ENCODE data around the gene ASTN1.

ASTN1 gene

DNA sequence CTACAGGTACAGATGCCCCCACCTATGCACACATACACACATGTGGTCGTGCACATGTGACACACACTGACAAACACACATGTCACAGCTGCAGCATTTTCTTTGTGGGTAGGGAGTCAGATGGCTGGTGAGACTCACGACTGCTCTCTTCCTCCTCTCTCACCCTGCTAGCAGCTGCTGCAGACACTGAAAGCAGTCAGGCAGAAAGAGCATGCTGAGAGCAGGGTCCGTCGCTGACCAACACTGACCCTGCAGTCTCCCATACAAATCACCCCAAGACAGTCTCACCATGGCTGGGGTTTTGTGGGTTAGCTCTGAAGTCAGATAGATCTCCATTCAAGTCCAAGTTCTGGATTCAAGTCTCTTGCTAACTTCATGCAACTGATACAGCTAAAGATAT is 188.3 kb downstream of the ASTN1 start:
- Histone ChIP-seq H3K9me3 (ENCODE audit: control insufficient read depth in 1 of 2, low read length in 2 of 2) (no peaks in the 10 kb centered on the region), H3K27me3 (ENCODE audit: low read depth, low read length) (no peaks in the 10 kb centered on the region), H3K4me3 (ENCODE audit: low read depth in 1 of 2, low read length in 2 of 2) (no peak overlapping the region), H3K36me3 (ENCODE audit: control insufficient read depth in 1 of 2, insufficient read depth in 2 of 2, low read length in 2 of 2) (no peaks in the 10 kb centered on the region), H3K27ac (ENCODE audit: low read length) (no peak overlapping the region), H3K4me1 (ENCODE audit: control insufficient read depth in 1 of 2, insufficient read depth in 2 of 2, low read length in 2 of 2) (no peaks in the 10 kb centered on the region)

DNA sequence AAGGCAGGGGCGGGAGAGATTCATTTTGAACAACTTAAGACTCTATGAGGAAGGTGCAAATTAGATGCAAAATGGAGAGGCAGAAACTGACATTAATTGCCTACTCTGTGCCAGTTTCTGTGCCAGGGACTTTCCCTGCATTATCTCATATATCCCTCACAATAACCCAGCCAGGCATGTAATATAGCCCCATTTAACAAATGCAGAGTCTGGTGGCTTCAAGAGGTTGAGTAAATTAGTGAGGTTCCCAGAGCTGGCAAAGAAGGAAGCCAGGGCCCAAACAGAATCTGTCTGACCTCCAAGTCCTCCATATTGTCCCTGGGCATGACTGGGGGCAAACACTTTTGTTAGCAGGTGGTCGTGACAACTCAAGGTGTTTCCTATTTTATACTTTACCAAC is 199.8 kb downstream of the ASTN1 start:
- no peak overlapping the region for H3K4me3 ChIP-seq (ENCODE audit: low read depth in 1 of 2, low read length in 2 of 2)

DNA sequence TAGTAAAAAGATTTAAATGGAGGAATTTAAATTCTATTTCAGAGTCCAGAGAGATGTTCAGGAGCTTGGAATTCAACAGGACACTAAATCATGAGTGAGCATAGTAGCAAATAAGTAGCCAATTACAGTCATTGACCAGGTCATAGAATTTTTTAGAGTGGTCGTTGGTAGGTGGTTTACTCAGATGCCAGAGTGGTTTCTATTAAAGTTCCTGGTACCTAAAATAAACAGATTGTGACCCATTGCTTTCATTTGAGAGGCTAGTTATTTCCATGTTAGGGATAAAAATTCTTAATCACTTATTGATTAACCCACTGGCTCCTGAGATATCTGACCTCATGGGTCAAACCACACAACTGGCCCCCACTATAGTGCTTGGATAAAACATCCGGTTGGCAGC is 201.3 kb downstream of the ASTN1 start:
- H3K27ac ChIP-seq (ENCODE audit: low read length) = no peak overlapping the region

More for the DNA sequence above, 199.8 kb downstream of the ASTN1 start:
- Histone ChIP-seq H3K27me3 (ENCODE audit: low read depth, low read length) (no peaks in the 10 kb centered on the region), H3K36me3 (ENCODE audit: control insufficient read depth in 1 of 2, insufficient read depth in 2 of 2, low read length in 2 of 2) (no peaks in the 10 kb centered on the region), H3K4me1 (ENCODE audit: control insufficient read depth in 1 of 2, insufficient read depth in 2 of 2, low read length in 2 of 2) (no peaks in the 10 kb centered on the region), H3K9me3 (ENCODE audit: control insufficient read depth in 1 of 2, low read length in 2 of 2) (no peaks in the 10 kb centered on the region), H3K27ac (ENCODE audit: low read length) (no peak overlapping the region)

DNA sequence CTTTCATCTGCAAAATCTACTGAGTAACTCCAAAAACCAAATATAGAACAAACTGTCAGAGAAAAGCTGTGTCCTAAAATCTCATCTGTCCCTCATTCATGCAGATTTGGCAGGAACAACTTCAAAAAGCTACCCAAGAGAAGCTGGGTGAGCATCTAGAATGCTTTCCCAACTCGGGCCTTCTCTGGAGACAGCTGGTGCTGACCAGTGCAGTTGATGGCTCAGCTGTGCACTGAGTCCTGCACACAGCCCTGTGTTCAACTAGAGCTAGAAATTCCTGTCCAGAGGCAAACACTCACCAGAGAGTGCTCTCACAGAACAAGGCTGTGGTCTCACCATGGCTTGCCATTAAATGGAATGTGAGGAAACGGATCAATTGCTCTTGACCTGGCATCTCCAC is 202.8 kb downstream of the ASTN1 start:
- H3K9me3 ChIP-seq (ENCODE audit: control insufficient read depth in 1 of 2, low read length in 2 of 2) = no peaks in the 10 kb centered on the region
- H3K27me3 ChIP-seq (ENCODE audit: low read depth, low read length) = no peaks in the 10 kb centered on the region
- no peak overlapping the region for H3K4me3 ChIP-seq (ENCODE audit: low read depth in 1 of 2, low read length in 2 of 2)
- H3K27ac ChIP-seq (ENCODE audit: low read length) = no peak overlapping the region
- H3K36me3 ChIP-seq (ENCODE audit: control insufficient read depth in 1 of 2, insufficient read depth in 2 of 2, low read length in 2 of 2) = no peaks in the 10 kb centered on the region
- no peaks in the 10 kb centered on the region for H3K4me1 ChIP-seq (ENCODE audit: control insufficient read depth in 1 of 2, insufficient read depth in 2 of 2, low read length in 2 of 2)

More for the DNA sequence above, 201.3 kb downstream of the ASTN1 start:
- Histone ChIP-seq H3K4me1 (ENCODE audit: control insufficient read depth in 1 of 2, insufficient read depth in 2 of 2, low read length in 2 of 2) (no peaks in the 10 kb centered on the region), H3K4me3 (ENCODE audit: low read depth in 1 of 2, low read length in 2 of 2) (no peak overlapping the region), H3K9me3 (ENCODE audit: control insufficient read depth in 1 of 2, low read length in 2 of 2) (no peaks in the 10 kb centered on the region), H3K27me3 (ENCODE audit: low read depth, low read length) (no peaks in the 10 kb centered on the region), H3K36me3 (ENCODE audit: control insufficient read depth in 1 of 2, insufficient read depth in 2 of 2, low read length in 2 of 2) (no peaks in the 10 kb centered on the region)

DNA sequence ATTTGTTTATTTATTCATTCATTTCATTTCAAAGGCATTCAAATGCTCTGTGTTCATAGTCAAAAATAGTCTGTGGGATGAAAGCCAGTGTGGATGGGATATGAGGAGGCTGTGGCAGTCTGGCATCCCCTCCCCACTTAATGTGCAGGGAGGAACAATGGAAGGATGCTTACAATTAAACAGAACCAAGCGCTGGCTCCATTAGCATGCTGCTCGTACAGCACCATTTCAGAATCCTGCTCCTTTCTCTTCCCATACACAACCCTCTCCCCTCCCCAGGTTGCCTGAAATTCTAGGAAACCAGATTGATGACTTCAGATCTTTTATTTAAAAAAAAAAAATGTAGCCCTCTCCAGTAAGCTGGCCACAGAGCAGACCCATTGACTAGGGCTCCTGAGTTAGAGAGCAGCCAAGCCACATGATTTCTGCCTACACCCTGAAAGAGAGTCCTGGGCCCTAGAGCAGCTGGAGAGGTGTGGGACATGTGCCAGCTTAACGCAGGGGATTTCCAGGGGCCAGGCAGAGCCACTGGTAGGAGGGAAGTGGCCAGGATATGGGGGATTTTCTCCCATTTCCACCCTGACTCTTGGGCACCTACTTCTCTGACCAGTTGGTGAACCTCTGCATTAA is 205.2 kb downstream of the ASTN1 start:
- Histone ChIP-seq H3K4me3 (ENCODE audit: low read depth in 1 of 2, low read length in 2 of 2) (no peak overlapping the region), H3K36me3 (ENCODE audit: control insufficient read depth in 1 of 2, insufficient read depth in 2 of 2, low read length in 2 of 2) (no peaks in the 10 kb centered on the region), H3K27ac (ENCODE audit: low read length) (no peak overlapping the region), H3K9me3 (ENCODE audit: control insufficient read depth in 1 of 2, low read length in 2 of 2) (no peaks in the 10 kb centered on the region), H3K4me1 (ENCODE audit: control insufficient read depth in 1 of 2, insufficient read depth in 2 of 2, low read length in 2 of 2) (no peaks in the 10 kb centered on the region), H3K27me3 (ENCODE audit: low read depth, low read length) (no peaks in the 10 kb centered on the region)

GRCh38 chr1:176957603-176958002 is 206.9 kb downstream of the ASTN1 start:
- H3K9me3 ChIP-seq (ENCODE audit: control insufficient read depth in 1 of 2, low read length in 2 of 2) = no peaks in the 10 kb centered on the region
- H3K27me3 ChIP-seq (ENCODE audit: low read depth, low read length) = no peaks in the 10 kb centered on the region
- H3K4me3 ChIP-seq (ENCODE audit: low read depth in 1 of 2, low read length in 2 of 2) = no peak overlapping the region
- H3K27ac ChIP-seq (ENCODE audit: low read length) = no peak overlapping the region
- no peaks in the 10 kb centered on the region for H3K4me1 ChIP-seq (ENCODE audit: control insufficient read depth in 1 of 2, insufficient read depth in 2 of 2, low read length in 2 of 2)
- no peaks in the 10 kb centered on the region for H3K36me3 ChIP-seq (ENCODE audit: control insufficient read depth in 1 of 2, insufficient read depth in 2 of 2, low read length in 2 of 2)

- H3K9me3 ChIP-seq (ENCODE audit: control insufficient read depth in 1 of 2, low read length in 2 of 2) = no peaks in the 10 kb centered on the region
- no peak overlapping the region for H3K4me3 ChIP-seq (ENCODE audit: low read depth in 1 of 2, low read length in 2 of 2)
- H3K27ac ChIP-seq (ENCODE audit: low read length) = no peak overlapping the region
- H3K4me1 ChIP-seq (ENCODE audit: control insufficient read depth in 1 of 2, insufficient read depth in 2 of 2, low read length in 2 of 2) = no peaks in the 10 kb centered on the region
- H3K36me3 ChIP-seq (ENCODE audit: control insufficient read depth in 1 of 2, insufficient read depth in 2 of 2, low read length in 2 of 2) = no peaks in the 10 kb centered on the region
- H3K27me3 ChIP-seq (ENCODE audit: low read depth, low read length) = no peaks in the 10 kb centered on the region
Measured at GRCh38 chr1:176954242-176954641, 210.3 kb downstream of the ASTN1 start.

DNA sequence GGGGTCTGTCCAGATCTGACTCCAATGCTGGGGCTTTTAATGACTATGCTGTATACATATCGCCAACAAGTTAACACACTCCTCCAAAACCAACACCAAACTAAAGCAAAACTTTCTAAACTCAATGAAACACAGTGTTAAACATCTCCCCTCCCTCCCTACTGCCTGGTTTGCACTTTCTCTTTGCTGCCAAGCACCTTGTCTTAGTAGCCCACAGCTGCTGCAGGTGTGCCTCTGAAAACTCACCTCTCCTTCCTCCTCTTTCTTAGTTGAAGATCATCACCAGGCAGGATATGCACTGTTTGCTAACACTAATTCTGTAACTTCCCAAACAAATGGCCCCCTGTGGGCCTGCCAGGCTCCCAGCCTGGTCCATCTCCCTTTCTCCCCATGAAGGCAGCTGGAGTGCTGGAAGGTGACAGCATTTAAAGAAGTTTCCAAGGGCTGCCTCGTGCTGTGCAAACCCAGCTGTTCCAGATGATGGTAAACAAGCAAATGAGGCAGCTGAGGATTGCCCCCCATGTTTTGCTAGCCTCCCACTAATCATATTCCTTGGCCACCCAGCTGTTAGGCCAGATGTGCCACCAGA is 213.7 kb downstream of the ASTN1 start:
- Histone ChIP-seq H3K4me3 (ENCODE audit: low read depth in 1 of 2, low read length in 2 of 2) (no peak overlapping the region), H3K9me3 (ENCODE audit: control insufficient read depth in 1 of 2, low read length in 2 of 2) (no peaks in the 10 kb centered on the region), H3K27me3 (ENCODE audit: low read depth, low read length) (no peaks in the 10 kb centered on the region)

DNA sequence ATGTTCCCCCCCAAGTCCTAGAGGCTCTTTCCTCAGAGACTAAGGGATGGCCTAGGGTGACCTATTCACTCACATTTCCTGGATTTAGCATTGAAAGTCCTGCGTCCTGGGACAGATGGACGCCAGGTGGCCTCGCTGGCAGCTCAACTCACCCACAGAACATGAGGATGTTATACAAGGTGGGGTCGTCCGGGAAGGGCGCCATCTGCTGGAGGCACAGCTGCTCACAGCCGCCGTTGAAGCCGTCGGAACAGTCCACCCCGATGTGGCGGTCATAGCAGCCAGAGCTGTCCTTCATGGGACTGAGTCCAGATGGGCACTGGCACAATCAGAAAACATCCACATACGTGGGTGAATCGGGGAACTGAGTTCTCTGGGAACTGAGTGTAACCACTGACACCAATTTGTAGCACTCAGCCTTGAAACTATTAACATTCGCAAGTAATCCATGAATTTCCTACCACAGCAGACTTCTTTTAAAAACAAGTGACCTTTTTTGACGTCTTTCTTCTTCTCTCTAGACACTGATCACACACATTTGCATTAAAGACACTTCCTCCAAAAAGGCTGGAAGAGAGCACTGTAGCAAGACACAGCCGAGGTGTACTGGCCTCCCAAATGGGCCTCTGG is 215.4 kb downstream of the ASTN1 start:
- Histone ChIP-seq H3K36me3 (ENCODE audit: control insufficient read depth in 1 of 2, insufficient read depth in 2 of 2, low read length in 2 of 2) (no peaks in the 10 kb centered on the region), H3K27me3 (ENCODE audit: low read depth, low read length) (no peaks in the 10 kb centered on the region), H3K4me3 (ENCODE audit: low read depth in 1 of 2, low read length in 2 of 2) (no peak overlapping the region), H3K27ac (ENCODE audit: low read length) (no peak overlapping the region), H3K9me3 (ENCODE audit: control insufficient read depth in 1 of 2, low read length in 2 of 2) (no peaks in the 10 kb centered on the region), H3K4me1 (ENCODE audit: control insufficient read depth in 1 of 2, insufficient read depth in 2 of 2, low read length in 2 of 2) (no peaks in the 10 kb centered on the region)

More for the DNA sequence above, 213.7 kb downstream of the ASTN1 start:
- Histone ChIP-seq H3K27ac (ENCODE audit: low read length) (no peak overlapping the region), H3K4me1 (ENCODE audit: control insufficient read depth in 1 of 2, insufficient read depth in 2 of 2, low read length in 2 of 2) (no peaks in the 10 kb centered on the region), H3K36me3 (ENCODE audit: control insufficient read depth in 1 of 2, insufficient read depth in 2 of 2, low read length in 2 of 2) (no peaks in the 10 kb centered on the region)

- Histone ChIP-seq H3K27me3 (ENCODE audit: low read depth, low read length) (no peaks in the 10 kb centered on the region), H3K9me3 (ENCODE audit: control insufficient read depth in 1 of 2, low read length in 2 of 2) (no peaks in the 10 kb centered on the region), H3K4me3 (ENCODE audit: low read depth in 1 of 2, low read length in 2 of 2) (no peak overlapping the region), H3K36me3 (ENCODE audit: control insufficient read depth in 1 of 2, insufficient read depth in 2 of 2, low read length in 2 of 2) (no peaks in the 10 kb centered on the region), H3K4me1 (ENCODE audit: control insufficient read depth in 1 of 2, insufficient read depth in 2 of 2, low read length in 2 of 2) (no peaks in the 10 kb centered on the region), H3K27ac (ENCODE audit: low read length) (no peak overlapping the region)
Measured at GRCh38 chr1:176944606-176945005, 219.9 kb downstream of the ASTN1 start.

DNA sequence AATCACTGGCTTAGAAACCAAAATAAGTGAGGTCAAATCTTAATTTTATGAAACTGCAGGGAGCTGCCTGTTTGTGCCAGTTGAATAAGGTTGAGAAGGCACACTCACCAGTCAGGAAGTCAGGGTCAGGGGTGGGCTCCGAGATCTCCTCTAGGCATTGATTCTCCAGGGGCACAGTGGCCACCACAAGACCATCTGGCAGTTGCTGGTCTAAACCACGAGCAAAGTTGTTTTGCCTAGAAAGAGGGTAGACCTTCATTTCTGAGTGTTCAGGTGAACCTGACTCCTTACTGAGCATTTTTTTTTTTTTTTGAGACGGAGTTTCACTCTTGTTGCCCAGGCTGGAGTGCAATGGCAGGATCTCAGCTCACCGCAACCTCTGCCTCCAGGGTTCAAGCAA is 220.7 kb downstream of the ASTN1 start:
- Histone ChIP-seq H3K27me3 (ENCODE audit: low read depth, low read length) (no peaks in the 10 kb centered on the region), H3K9me3 (ENCODE audit: control insufficient read depth in 1 of 2, low read length in 2 of 2) (no peaks in the 10 kb centered on the region), H3K36me3 (ENCODE audit: control insufficient read depth in 1 of 2, insufficient read depth in 2 of 2, low read length in 2 of 2) (no peaks in the 10 kb centered on the region), H3K4me3 (ENCODE audit: low read depth in 1 of 2, low read length in 2 of 2) (no peak overlapping the region), H3K27ac (ENCODE audit: low read length) (no peak overlapping the region), H3K4me1 (ENCODE audit: control insufficient read depth in 1 of 2, insufficient read depth in 2 of 2, low read length in 2 of 2) (no peaks in the 10 kb centered on the region)

Measured in muscle layer of duodenum (tissue), 2 donors.